AG04449 (cell line): ENCODE data around the gene PDGFD.

Source experiments
- CTCF ChIA-PET: fragments of 350-600 bp; formaldehyde crosslinking; extraction: SDS; loops from one replicate; lab custom pipeline; 2021; ENCODE audit warnings: antibody characterized with exemption; lab: Yijun Ruan, JAX
- POLR2A ChIA-PET: fragments of 400-600, 350-600 bp; formaldehyde crosslinking; extraction: SDS; loops from one replicate; lab custom pipeline; 2020; ENCODE audit warnings: antibody characterized with exemption, inconsistent platforms; lab: Yijun Ruan, JAX
- DNase-seq: peaks from one replicate; pipeline ENCODE4 v3.0.0-alpha.2; 2010; ENCODE audit warnings: low read depth, low spot score
- H3K4me3 ChIP-seq: 2 replicates; pipeline ENCODE4 v1.5.1; 2011; ENCODE audit warnings: low read depth, mild to moderate bottlenecking, control low read depth, low read length
- TF ChIP-seq, protein P1 (sequence below): IDR thresholded peaks from one replicate; pipeline ENCODE4 v1.5.1; 2011; ENCODE audit warnings: mild to moderate bottlenecking, moderate library complexity, low read length, control low read depth, inconsistent platforms; ENCODE audit not compliant: insufficient read depth; ENCODE audit errors: missing control alignments

PDGFD gene

DNA sequence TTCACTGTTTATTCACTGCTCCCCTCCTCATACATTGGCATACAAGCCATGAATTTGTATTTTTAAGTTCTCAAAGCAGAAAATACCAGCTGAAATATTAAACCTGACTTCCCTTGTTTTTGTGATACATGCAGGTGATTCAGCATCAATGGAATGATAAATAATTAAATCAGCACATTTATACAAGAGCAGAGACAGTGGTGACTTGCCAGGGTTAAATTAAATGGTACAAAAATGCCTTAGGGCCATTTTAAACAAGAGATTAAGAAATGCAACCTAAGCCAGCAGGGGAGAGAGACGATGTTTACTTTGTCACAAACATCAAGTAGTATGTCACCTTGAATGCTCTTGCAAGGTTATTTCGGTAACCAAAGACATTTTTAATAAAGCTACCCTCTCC lies 223.4 kb downstream of the PDGFD start:
- no peak overlapping the region for H3K4me3 ChIP-seq
- CTCF ChIA-PET = interaction anchor here (0.8 to 1.6 kb wide), 3 partner anchors 12 to 258 kb away, joined by 3 to 4 read pairs (median 3); no protein-coding TSS in a partner anchor
- TF ChIP-seq, protein P1, sequence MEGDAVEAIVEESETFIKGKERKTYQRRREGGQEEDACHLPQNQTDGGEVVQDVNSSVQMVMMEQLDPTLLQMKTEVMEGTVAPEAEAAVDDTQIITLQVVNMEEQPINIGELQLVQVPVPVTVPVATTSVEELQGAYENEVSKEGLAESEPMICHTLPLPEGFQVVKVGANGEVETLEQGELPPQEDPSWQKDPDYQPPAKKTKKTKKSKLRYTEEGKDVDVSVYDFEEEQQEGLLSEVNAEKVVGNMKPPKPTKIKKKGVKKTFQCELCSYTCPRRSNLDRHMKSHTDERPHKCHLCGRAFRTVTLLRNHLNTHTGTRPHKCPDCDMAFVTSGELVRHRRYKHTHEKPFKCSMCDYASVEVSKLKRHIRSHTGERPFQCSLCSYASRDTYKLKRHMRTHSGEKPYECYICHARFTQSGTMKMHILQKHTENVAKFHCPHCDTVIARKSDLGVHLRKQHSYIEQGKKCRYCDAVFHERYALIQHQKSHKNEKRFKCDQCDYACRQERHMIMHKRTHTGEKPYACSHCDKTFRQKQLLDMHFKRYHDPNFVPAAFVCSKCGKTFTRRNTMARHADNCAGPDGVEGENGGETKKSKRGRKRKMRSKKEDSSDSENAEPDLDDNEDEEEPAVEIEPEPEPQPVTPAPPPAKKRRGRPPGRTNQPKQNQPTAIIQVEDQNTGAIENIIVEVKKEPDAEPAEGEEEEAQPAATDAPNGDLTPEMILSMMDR = no peak
- POLR2A ChIA-PET = no interaction called here
- no peak for DNase-seq

DNA sequence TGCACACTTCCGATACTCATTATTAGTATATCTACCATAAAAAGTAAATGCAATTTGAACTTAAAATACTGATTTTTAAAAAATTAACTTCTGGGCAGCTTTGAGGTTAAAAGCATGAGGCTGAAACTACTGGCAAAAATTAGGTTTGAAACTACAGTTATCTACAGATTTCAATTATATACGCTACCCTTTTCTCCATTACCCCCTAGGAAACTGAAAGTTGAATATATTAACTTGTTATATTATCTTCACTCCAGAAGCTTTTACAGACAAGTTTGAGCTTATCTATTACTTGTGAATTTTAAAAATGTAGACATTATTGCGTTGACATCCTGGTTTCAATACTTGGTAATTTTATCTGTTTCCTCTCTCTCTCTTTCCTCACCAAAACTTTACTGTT lies 224.3 kb downstream of the PDGFD start:
- POLR2A ChIA-PET = no interaction called here
- no peak for DNase-seq

DNA sequence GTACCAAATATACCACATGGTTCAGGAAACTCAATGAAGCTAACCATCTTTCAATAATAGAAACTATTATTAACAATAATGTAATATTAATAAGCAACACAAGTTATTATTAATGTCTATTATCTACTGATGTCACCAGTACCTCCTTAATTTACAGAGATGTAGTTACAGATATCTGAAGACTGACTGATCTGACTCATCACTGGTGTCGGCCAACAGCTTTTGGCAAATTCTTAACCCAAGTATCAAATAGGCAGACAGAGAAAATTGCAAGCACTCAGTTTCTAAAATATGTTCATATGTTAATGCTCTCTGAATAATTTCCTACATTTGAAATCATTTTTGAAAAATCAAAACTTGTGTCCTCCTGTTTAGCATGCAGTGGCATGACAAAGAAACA lies 227.9 kb downstream of the PDGFD start:
- no peak for DNase-seq
- H3K4me3 ChIP-seq = no peak overlapping the region
- ChIA-PET CTCF (no interaction called here), POLR2A (no interaction called here)
- TF ChIP-seq, protein P1 = no peak

More for the DNA sequence above, 224.3 kb downstream of the PDGFD start:
- CTCF ChIA-PET = interaction anchor here (1.4 kb wide), 1 partner anchor 11 kb away, joined by 3 read pairs; no protein-coding TSS in a partner anchor
- no peak overlapping the region for H3K4me3 ChIP-seq
- TF ChIP-seq, protein P1 = no peak

DNA sequence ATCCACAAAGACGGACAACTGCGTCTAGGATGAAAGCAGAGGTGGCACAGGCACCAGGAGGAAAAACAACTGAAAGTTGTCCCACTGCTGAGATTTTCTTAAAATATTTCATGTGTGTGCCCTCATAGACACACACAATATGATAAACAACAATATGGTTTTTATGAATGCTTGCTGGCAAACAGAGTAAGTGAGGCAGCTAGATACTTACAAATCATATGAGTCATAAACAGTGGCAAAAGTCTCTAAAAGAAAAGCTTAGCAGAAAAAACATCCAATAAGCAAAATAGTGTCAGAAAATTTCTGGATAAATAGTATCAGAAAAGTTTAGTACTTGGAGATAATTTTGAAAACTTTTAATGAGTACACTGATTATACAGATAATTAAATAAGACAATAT lies 228.7 kb downstream of the PDGFD start:
- no peak for DNase-seq
- ChIA-PET CTCF (no interaction called here), POLR2A (no interaction called here)
- TF ChIP-seq, protein P1 = no peak
- H3K4me3 ChIP-seq = no peak overlapping the region

DNA sequence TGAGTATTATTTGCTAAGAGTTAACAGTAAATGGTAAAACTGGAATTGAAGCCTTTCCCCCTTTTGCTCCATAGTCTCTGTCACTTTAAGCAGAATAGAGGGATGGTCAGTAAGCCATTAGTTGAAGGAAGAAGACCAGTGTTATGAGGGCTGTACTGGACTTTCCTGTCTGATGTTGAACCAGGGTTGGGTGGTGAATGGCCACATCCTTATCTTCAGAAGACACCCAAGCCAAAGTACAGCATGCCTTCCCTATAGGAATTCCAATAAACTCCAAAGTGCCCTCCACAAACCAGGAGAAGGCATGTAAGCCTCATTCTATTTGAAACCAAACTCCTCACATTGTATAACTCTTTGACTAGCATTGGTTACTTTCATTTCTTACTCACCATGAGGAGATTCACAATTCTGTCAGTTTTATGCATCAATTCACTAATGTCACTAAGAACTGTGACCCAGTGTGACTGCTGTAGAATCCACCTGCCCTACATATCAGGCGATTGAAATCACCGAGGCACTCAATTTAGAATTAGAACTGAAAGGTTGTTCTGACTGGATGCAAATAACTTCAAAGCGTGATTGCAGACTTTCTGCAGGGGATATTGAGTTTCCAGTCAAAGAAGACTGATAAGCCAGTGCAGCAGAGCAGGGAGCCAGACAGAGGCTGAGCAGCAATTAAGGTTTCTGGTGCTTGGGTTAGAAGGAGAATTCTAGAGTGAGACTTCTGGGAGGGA lies 234.6 kb downstream of the PDGFD start:
- DNase-seq = no peak
- TF ChIP-seq, protein P1 = no peak
- CTCF ChIA-PET = interaction anchor here (0.6 to 1.7 kb wide), 3 partner anchors 11 to 226 kb away, joined by 3 read pairs; no protein-coding TSS in a partner anchor
- POLR2A ChIA-PET = no interaction called here
- H3K4me3 ChIP-seq = no peak overlapping the region

DNA sequence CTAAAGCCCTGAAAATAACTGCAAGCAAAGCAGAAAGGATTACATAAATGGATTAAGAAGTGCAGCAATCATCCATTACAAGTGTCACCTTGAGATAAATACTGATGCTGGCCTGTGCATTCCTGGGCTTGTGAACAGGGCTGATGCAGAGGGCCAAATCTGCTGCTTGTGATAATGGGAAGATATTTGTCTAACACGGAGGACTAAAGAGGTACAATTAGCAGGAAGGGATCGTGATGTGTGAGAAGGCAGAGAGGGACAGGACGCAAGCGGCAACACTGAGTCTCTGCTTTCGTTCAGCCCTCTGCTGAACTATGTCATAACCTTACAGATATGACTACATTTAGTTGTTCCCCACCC lies 235.2 kb downstream of the PDGFD start:
- ChIA-PET CTCF (interaction anchor here (0.6 to 1.2 kb wide), 2 partner anchors 11 to 227 kb away, joined by 3 read pairs; no protein-coding TSS in a partner anchor), POLR2A (no interaction called here)
- no peak for DNase-seq
- no peak overlapping the region for H3K4me3 ChIP-seq
- TF ChIP-seq, protein P1 = no peak
